22Rv1 (cell line): Measurements from ENCODE around the gene ANKRD9.
"Not testable (repeated sequence)": the region's sequence is repeated elsewhere in the genome, so short reads cannot be mapped to it uniquely, and the experiment has no call there.

Experiments used
- CTCF ChIP-seq: fragments of 450-650 bp; IDR thresholded peaks from 2 replicates; pipeline ENCODE4 v1.5.1; 2017; ENCODE audit warnings: mild to moderate bottlenecking
- ZFX ChIP-seq: fragments of 450-650 bp; IDR thresholded peaks from 2 replicates; pipeline ENCODE4 v1.6.1; 2017; ENCODE audit warnings: antibody characterized with exemption, borderline replicate concordance

DNA sequence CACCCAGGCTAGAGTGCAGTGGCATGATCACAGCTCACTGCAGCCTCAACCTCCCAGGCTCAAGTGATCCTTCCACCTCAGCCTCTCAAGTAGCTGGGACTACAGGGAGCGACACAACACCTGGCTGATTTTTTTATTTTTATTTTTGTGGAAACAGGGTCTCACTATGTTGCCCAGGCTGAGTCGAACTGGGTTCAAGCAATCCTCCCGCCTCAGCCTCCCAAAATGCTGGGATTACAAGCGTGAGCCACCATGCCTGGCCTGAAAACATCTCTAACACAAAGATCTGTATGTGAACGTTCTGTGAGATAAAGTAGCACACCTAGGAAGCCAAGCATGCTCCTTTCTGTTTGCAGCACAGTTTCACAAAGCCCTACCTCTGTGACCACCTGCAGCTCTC is 10.1 kb upstream of the ANKRD9 start:
- TF ChIP-seq CTCF, ZFX: not testable (repeated sequence)
